HG03354 (cell line): ENCODE results near the gene SAMD10.
"Not testable (repeated sequence)": the region's sequence is repeated elsewhere in the genome, so short reads cannot be mapped to it uniquely, and the experiment has no call there.

Experiments used
- ATAC-seq: cut with Tn5 transposase; IDR thresholded peaks from one replicate; pipeline ENCODE4 v1.9.1; 2021; ENCODE audit warnings: mild to moderate bottlenecking; ENCODE audit not compliant: unreplicated experiment, poor library complexity, severe bottlenecking

The SAMD10 gene

GRCh38 chr20:63929473-63929883 lies 50.0 kb downstream of the SAMD10 start:
- not testable (repeated sequence) for ATAC-seq

GRCh38 chr20:63929071-63929470 lies 50.4 kb downstream of the SAMD10 start:
- no peak for ATAC-seq

- no peak for ATAC-seq
These were observed 53.1 kb downstream of the SAMD10 start for GRCh38 chr20:63926298-63926697.

GRCh38 chr20:63924241-63924640 lies 55.2 kb downstream of the SAMD10 start:
- no peak for ATAC-seq
